K562 (cell line): ENCODE data around the gene UBE2QL1.

ENCODE experiments used
- CTCF ChIP-seq, 3 experiments: IDR thresholded peaks in 2 of 3; conservative IDR thresholded peaks in 1 of 3; 2 replicates each; pipeline ENCODE4 v1.5.1; 2011 to 2012; ENCODE audit warnings: low read length in 3 of 3, mild to moderate bottlenecking in 3 of 3, control low read depth in 2 of 3, improper control_type of control experiment in 1 of 3, inconsistent platforms in 1 of 3, low read depth in 1 of 3, mixed read lengths in 1 of 3, moderate library complexity in 1 of 3; ENCODE audit not compliant: insufficient read depth in 2 of 3
- EZH2 ChIP-seq: IDR thresholded peaks from 2 replicates; pipeline ENCODE4 v1.6.1; 2012; ENCODE audit warnings: low read depth, mild to moderate bottlenecking, inconsistent platforms, low read length, borderline replicate concordance
- GTF2F1 ChIP-seq: IDR thresholded peaks from 2 replicates; pipeline ENCODE4 v1.6.1; 2011; ENCODE audit warnings: low read depth, low read length, improper control_type of control experiment
- KDM4B ChIP-seq, 2 experiments: fragments of 450-650 bp in 1 of 2; sonication (generic) in 1 of 2; IDR thresholded peaks; 2 replicates each; pipeline ENCODE4 v1.6.1; 2016 to 2017; ENCODE audit warnings: borderline replicate concordance in 2 of 2, antibody characterized with exemption in 1 of 2, low read depth in 1 of 2, mild to moderate bottlenecking in 1 of 2
- MYC ChIP-seq, 2 experiments: fragments of 250-450 bp in 1 of 2; sonication (Bioruptor Pico) in 1 of 2; IDR thresholded peaks; 2 replicates each; pipeline versions ENCODE4 v1.5.1 to v1.6.1; 2012 to 2021; ENCODE audit warnings: low read depth in 2 of 2, borderline replicate concordance in 1 of 2, improper control_type of control experiment in 1 of 2, low read length in 1 of 2, mild to moderate bottlenecking in 1 of 2, moderate library complexity in 1 of 2
- RFX5 ChIP-seq: IDR thresholded peaks from 2 replicates; pipeline ENCODE4 v1.6.1; 2011; ENCODE audit warnings: low read depth, mild to moderate bottlenecking, improper control_type of control experiment, low read length
- ZBTB11 ChIP-seq, 3 experiments: fragments of 200-800 bp in 1 of 3; fragments of 250-450 bp in 1 of 3; fragments of 450-650 bp in 1 of 3; sonication (Bioruptor Pico) in 1 of 3; sonication (Bioruptor generic) in 1 of 3; formaldehyde crosslinking in 1 of 3; IDR thresholded peaks; 2 replicates each; pipeline versions ENCODE4 v1.6.1 to v1.8.0; 2016 to 2022; ENCODE audit warnings: mild to moderate bottlenecking in 2 of 3, missing genetic modification characterization in 2 of 3, missing compliant biosample characterization in 1 of 3, moderate library complexity in 1 of 3
- ZNF780A ChIP-seq: fragments of 250-450 bp; sonication (Bioruptor Pico); IDR thresholded peaks from 2 replicates; pipeline ENCODE4 v1.5.0; 2021; ENCODE audit warnings: mild to moderate bottlenecking

GRCh38 chr5:6485441-6485840, 36.8 kb downstream of the UBE2QL1 start:
- TF ChIP-seq EZH2 (no peak), ZNF780A (no peak), CTCF (IDR thresholded peaks at IDR 0.05 in 2 of 3, conservative IDR thresholded peaks at IDR 0.05 in 1 of 3; ENCODE audit: insufficient read depth in 2 of 3, low read depth in 1 of 3, low read length in 3 of 3) (no peak), KDM4B (IDR thresholded peaks at IDR 0.05; ENCODE audit: borderline replicate concordance in 2 of 2, low read depth in 1 of 2) (no peak), RFX5 (no peak), MYC (IDR thresholded peaks at IDR 0.05; ENCODE audit: low read depth, low read length) (no peak), MYC (CRISPR knock-in tag; IDR thresholded peaks at IDR 0.05; ENCODE audit: borderline replicate concordance, low read depth) (no peak), ZBTB11 (CRISPR knock-in tag; IDR thresholded peaks at IDR 0.05) (no peak), GTF2F1 (no peak)
